Fibroblast of lung (primary cell): ENCODE data around the gene AASS. TPM values are rescaled to one million over a fixed set of nuclear protein-coding genes. Genes with fewer than 3 reads are reported as not detected.

ENCODE experiments used
- DNase-seq, 2 donors: peaks; one replicate each; pipeline versions ENCODE4 v3.0.0 to v3.0.0-alpha.2; 2010; ENCODE audit warnings: low read depth in 2 of 2
- H2AFZ ChIP-seq: 2 replicates; pipeline ENCODE4 v1.5.1; 2012; ENCODE audit warnings: low read length, control low read depth, inconsistent platforms
- H3K27ac ChIP-seq: 2 replicates; pipeline ENCODE4 v1.5.1; 2011; ENCODE audit warnings: low read length, control low read depth; ENCODE audit not compliant: insufficient read depth
- H3K27me3 ChIP-seq: 2 replicates; pipeline ENCODE4 v1.5.1; 2011; ENCODE audit warnings: mild to moderate bottlenecking, low read length; ENCODE audit not compliant: control insufficient read depth, insufficient read depth
- H3K36me3 ChIP-seq: 2 replicates; pipeline ENCODE4 v1.5.1; 2011; ENCODE audit warnings: low read length; ENCODE audit not compliant: control insufficient read depth, insufficient read depth
- H3K4me1 ChIP-seq: 2 replicates; pipeline ENCODE4 v1.5.1; 2011; ENCODE audit warnings: low read length; ENCODE audit not compliant: control insufficient read depth, insufficient read depth; ENCODE audit errors: extremely low read depth
- H3K4me2 ChIP-seq: 2 replicates; pipeline ENCODE4 v1.5.1; 2011; ENCODE audit warnings: low read length, control low read depth; ENCODE audit not compliant: insufficient read depth; ENCODE audit errors: extremely low read depth
- H3K4me3 ChIP-seq, 4 experiments: fragments of 200-600 bp in 1 of 4; sonication (generic) in 1 of 4; replicated peaks in 1 of 4; 2 replicates each; pipeline ENCODE4 v1.5.1; 2011 to 2016; ENCODE audit warnings: low read length in 4 of 4, low read depth in 3 of 4, mild to moderate bottlenecking in 3 of 4, control low read depth in 2 of 4, inconsistent platforms in 1 of 4, mixed read lengths in 1 of 4; ENCODE audit not compliant: insufficient read depth in 1 of 4; ENCODE audit errors: control extremely low read depth in 1 of 4
- H3K79me2 ChIP-seq: 2 replicates; pipeline ENCODE4 v1.5.1; 2012; ENCODE audit warnings: mild to moderate bottlenecking, low read length, inconsistent platforms; ENCODE audit not compliant: control insufficient read depth, insufficient read depth
- H3K9ac ChIP-seq: 2 replicates; pipeline ENCODE4 v1.5.1; 2011; ENCODE audit warnings: mild to moderate bottlenecking, low read length, control low read depth; ENCODE audit not compliant: insufficient read depth
- H3K9me3 ChIP-seq: 2 replicates; pipeline ENCODE4 v1.5.1; 2012; ENCODE audit warnings: low read depth, low read length; ENCODE audit not compliant: control insufficient read depth, insufficient read depth
- H4K20me1 ChIP-seq: 2 replicates; pipeline ENCODE4 v1.5.1; 2011; ENCODE audit warnings: low read length; ENCODE audit not compliant: control insufficient read depth, insufficient read depth; ENCODE audit errors: extremely low read depth
- CTCF ChIP-seq, 2 donors: IDR thresholded peaks in 1 of 2; conservative IDR thresholded peaks in 1 of 2; 1 replicate in 1 of 2; 2 replicates in 1 of 2; pipeline ENCODE4 v1.5.1; 2011 to 2012; ENCODE audit warnings: low read length in 2 of 2, control low read depth in 1 of 2, inconsistent platforms in 1 of 2, low read depth in 1 of 2, mild to moderate bottlenecking in 1 of 2
- EZH2 ChIP-seq: IDR thresholded peaks from 2 replicates; pipeline ENCODE4 v1.5.1; 2012; ENCODE audit warnings: low read length, control low read depth, mild to moderate bottlenecking; ENCODE audit errors: missing control alignments
- polyA plus RNA-seq, 2 donors: library from polyadenylated mRNA; depleted of rRNA in 1 of 2; stranded (reverse) in 1 of 2; unstranded in 1 of 2; fragments of >200 nt; gene quantifications; 2 replicates each; pipeline ENCODE4 v1.2.1, GENCODE V29; 2011 to 2012; ENCODE audit warnings: missing spikeins in 1 of 2
- total RNA-seq: library from RNA; depleted of rRNA; stranded (reverse); fragments of >200 nt; gene quantifications from 2 replicates; pipeline ENCODE4 v1.2.1, GENCODE V29; 2014

The AASS gene
- total and polyA plus RNA-seq, 2 donors (not counting 1 experiment from before 2014, with no cell fraction given), result 8.6 to 49.2 TPM

- no peaks in the 10 kb centered on the region for H4K20me1 ChIP-seq
- H3K27ac ChIP-seq, result no peak overlapping the region
- no peak for TF ChIP-seq CTCF (conservative IDR thresholded peaks at IDR 0.05 in 1 of 2, IDR thresholded peaks at IDR 0.05 in 1 of 2; ENCODE audit: low read depth in 1 of 2, low read length in 2 of 2)
- TF ChIP-seq EZH2, result no peak
- no peaks in the 10 kb centered on the region for H3K27me3 ChIP-seq
- H3K4me1 ChIP-seq, result peaks cover 3% of the 10 kb centered on the region
- no peaks in the 10 kb centered on the region for H3K36me3 ChIP-seq
- no peak overlapping the region for H2AFZ ChIP-seq
- no peak overlapping the region for H3K9ac ChIP-seq
- no peak overlapping the region for H3K4me3 ChIP-seq
- H3K9me3 ChIP-seq, result no peaks in the 10 kb centered on the region
- H3K79me2 ChIP-seq, result peaks cover 13% of the 10 kb centered on the region
- H3K4me2 ChIP-seq, result no peak overlapping the region
- no peak for DNase-seq
Observed at GRCh38 chr7:122133477-122133876, 10.6 kb downstream of the AASS start.

- H2AFZ ChIP-seq, result no peak overlapping the region
- peaks cover 11% of the 10 kb centered on the region for H3K79me2 ChIP-seq
- DNase-seq, result peak; percentile 31 to 82
- H3K27me3 ChIP-seq, result no peaks in the 10 kb centered on the region
- TF ChIP-seq EZH2 (no peak), CTCF (conservative IDR thresholded peaks at IDR 0.05 in 1 of 2, IDR thresholded peaks at IDR 0.05 in 1 of 2; ENCODE audit: low read depth in 1 of 2, low read length in 2 of 2) (no peak)
- no peak overlapping the region for H3K4me2 ChIP-seq
- H3K4me1 ChIP-seq, result peaks cover 2% of the 10 kb centered on the region
- H3K9ac ChIP-seq, result no peak overlapping the region
- no peak overlapping the region for H3K4me3 ChIP-seq
- H4K20me1 ChIP-seq, result no peaks in the 10 kb centered on the region
- H3K36me3 ChIP-seq, result no peaks in the 10 kb centered on the region
- H3K27ac ChIP-seq, result no peak overlapping the region
- no peaks in the 10 kb centered on the region for H3K9me3 ChIP-seq
Observed at GRCh38 chr7:122132341-122132740, 11.7 kb downstream of the AASS start.

GRCh38 chr7:122123746-122124145 lies 20.3 kb downstream of the AASS start:
- Histone ChIP-seq H2AFZ (no peak overlapping the region), H3K36me3 (no peaks in the 10 kb centered on the region), H3K27ac (no peak overlapping the region), H3K9me3 (no peaks in the 10 kb centered on the region), H3K79me2 (no peaks in the 10 kb centered on the region), H3K27me3 (no peaks in the 10 kb centered on the region), H4K20me1 (no peaks in the 10 kb centered on the region), H3K4me3 (no peak overlapping the region), H3K9ac (no peak overlapping the region), H3K4me2 (no peak overlapping the region), H3K4me1 (no peaks in the 10 kb centered on the region)
- TF ChIP-seq EZH2, result no peak
- no peak for TF ChIP-seq CTCF (conservative IDR thresholded peaks at IDR 0.05 in 1 of 2, IDR thresholded peaks at IDR 0.05 in 1 of 2; ENCODE audit: low read depth in 1 of 2, low read length in 2 of 2)
- peak in 1 of 2 donors; percentile 56 for DNase-seq
